Panc1 (cell line): ENCODE data around the gene SIK3. TPM values are rescaled to one million over a fixed set of nuclear protein-coding genes. Genes with fewer than 3 reads are reported as not detected.

Source experiments
- ATAC-seq: fragments of 200-7000 bp; cut with Tn5 transposase; 2 replicates; pipeline ENCODE4 v1.9.1; 2020; ENCODE audit warnings: mild to moderate bottlenecking, moderate library complexity
- BruUV-seq: library from RNA; stranded (reverse); fragments of 400-500 nt; replicated peaks from 2 replicates; lab custom pipeline; 2021; lab: Mats Ljungman, UMichigan
- CTCF ChIA-PET: fragments of 300-600 bp; sonication (Branson Sonifier 250); formaldehyde crosslinking; loops from one replicate; lab custom pipeline; 2022; ENCODE audit warnings: antibody characterized with exemption; lab: Charles Lee
- POLR2A ChIA-PET: fragments of 300-600 bp; sonication (Branson Sonifier 250); formaldehyde crosslinking; loops from one replicate; lab custom pipeline; 2022; ENCODE audit warnings: antibody characterized with exemption; lab: Charles Lee
- DNase-seq: peaks from one replicate; pipeline ENCODE4 v3.0.0-alpha.2; 2010; ENCODE audit warnings: low read depth, low spot score
- H3K27ac ChIP-seq: 2 replicates; pipeline ENCODE4 v1.5.1; 2011; ENCODE audit warnings: mild to moderate bottlenecking, low read length, inconsistent platforms
- H3K27me3 ChIP-seq: fragments of 200-500 bp; sonication (Bioruptor generic); 2 replicates; pipeline ENCODE4 v1.6.0; 2014; ENCODE audit warnings: low read length, inconsistent platforms; ENCODE audit not compliant: control insufficient read depth, insufficient read depth
- H3K36me3 ChIP-seq: fragments of 200-500 bp; sonication (Bioruptor generic); 2 replicates; pipeline ENCODE4 v1.5.1; 2014; ENCODE audit warnings: inconsistent platforms, mild to moderate bottlenecking, low read length, moderate library complexity; ENCODE audit not compliant: control insufficient read depth, insufficient read depth
- H3K4me1 ChIP-seq: 2 replicates; pipeline ENCODE4 v1.5.1; 2011; ENCODE audit warnings: inconsistent platforms, mild to moderate bottlenecking, low read length, moderate library complexity; ENCODE audit not compliant: control insufficient read depth, insufficient read depth
- H3K4me3 ChIP-seq, 2 experiments: 2 replicates each; pipeline ENCODE4 v1.5.1; 2011 to 2012; ENCODE audit warnings: low read depth in 2 of 2, low read length in 2 of 2, mild to moderate bottlenecking in 2 of 2, inconsistent platforms in 1 of 2, moderate library complexity in 1 of 2
- H3K9me3 ChIP-seq: fragments of 200-500 bp; sonication (Bioruptor generic); 2 replicates; pipeline ENCODE4 v1.5.1; 2014; ENCODE audit warnings: low read depth, mild to moderate bottlenecking, inconsistent platforms, low read length, moderate library complexity; ENCODE audit not compliant: control insufficient read depth, insufficient read depth
- CTCF ChIP-seq: fragments of 450-650 bp; IDR thresholded peaks from 2 replicates; pipeline ENCODE4 v1.5.1; 2017; ENCODE audit warnings: mild to moderate bottlenecking
- POLR2AphosphoS5 ChIP-seq: IDR thresholded peaks from 2 replicates; pipeline ENCODE4 v1.6.1; 2012; ENCODE audit warnings: mild to moderate bottlenecking, low read depth, low read length, moderate library complexity
- REST ChIP-seq, 2 experiments: IDR thresholded peaks; 2 replicates each; pipeline ENCODE4 v1.6.1; 2011 to 2012; ENCODE audit warnings: low read depth in 2 of 2, control low read depth in 1 of 2, low read length in 1 of 2, mild to moderate bottlenecking in 1 of 2, moderate library complexity in 1 of 2; ENCODE audit not compliant: insufficient read depth in 1 of 2
- SIN3A ChIP-seq: IDR thresholded peaks from 2 replicates; pipeline ENCODE4 v1.6.1; 2012; ENCODE audit warnings: low read depth, mild to moderate bottlenecking, low read length, moderate library complexity, borderline replicate concordance; ENCODE audit not compliant: insufficient read depth
- TCF7L2 ChIP-seq: IDR thresholded peaks from 2 replicates; pipeline ENCODE4 v1.6.1; 2011; ENCODE audit warnings: mild to moderate bottlenecking, low read depth, low read length, inconsistent platforms
- in situ Hi-C: cut with HindIII; loops from 2 replicates; pipeline ENCODE4 v1.10.0; 2016; ENCODE audit warnings: low sequenced_read_pairs, low pct_unique_long_range_greater_than_20kb
- intact Hi-C: fragments of 100-400 bp; cut with micrococcal nuclease; formaldehyde crosslinking; loops from one replicate; pipeline ENCODE4 v1.10.0; 2022; ENCODE audit not compliant: unreplicated experiment
- total RNA-seq: library from RNA; stranded (reverse); gene quantifications from one replicate; pipeline ENCODE4 v1.2.1, GENCODE V29; 2021; ENCODE audit not compliant: unreplicated experiment

Gene SIK3
- total RNA-seq, 1 experiment from 2014 or later: 39.7 TPM

DNA sequence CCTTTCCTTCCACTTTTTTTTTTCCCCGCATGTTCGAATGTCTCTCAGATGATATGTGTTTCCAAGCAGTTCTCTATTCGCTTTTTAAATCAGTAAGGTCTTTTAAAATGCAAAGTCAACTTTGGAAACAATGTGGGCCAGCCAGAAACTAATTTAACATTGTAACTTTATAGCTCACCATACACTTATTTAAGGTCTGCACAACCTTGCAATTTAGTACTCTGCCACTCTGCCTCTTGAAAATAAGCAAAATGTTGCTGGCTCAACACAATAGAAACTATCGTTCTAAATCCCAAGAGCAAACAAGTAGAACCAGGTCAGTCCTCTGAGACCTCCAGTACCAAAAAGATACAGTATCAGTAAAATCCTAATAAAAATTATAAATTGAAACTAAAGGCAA, 109.0 kb downstream of the SIK3 start:
- ChIA-PET CTCF (no interaction called here), POLR2A (interaction anchor here (0.7 kb wide), 1 partner anchor 246 kb away, joined by 4 read pairs; no protein-coding TSS in a partner anchor)
- Histone ChIP-seq H3K27me3 (no peaks in the 10 kb centered on the region), H3K4me1 (peaks cover 22% of the 10 kb centered on the region), H3K4me3 (no peak overlapping the region), H3K36me3 (no peaks in the 10 kb centered on the region), H3K9me3 (no peaks in the 10 kb centered on the region), H3K27ac (no peak overlapping the region)
- DNase-seq: no peak
- no peak for ATAC-seq
- intact Hi-C loops: no loop called here
- in situ Hi-C loops: no loop called here
- TF ChIP-seq SIN3A (no peak), REST (IDR thresholded peaks at IDR 0.05; ENCODE audit: insufficient read depth in 1 of 2, low read depth in 2 of 2, low read length in 1 of 2) (no peak), TCF7L2 (no peak), POLR2AphosphoS5 (no peak), CTCF (no peak)
- no TSS peak for BruUV-seq

DNA sequence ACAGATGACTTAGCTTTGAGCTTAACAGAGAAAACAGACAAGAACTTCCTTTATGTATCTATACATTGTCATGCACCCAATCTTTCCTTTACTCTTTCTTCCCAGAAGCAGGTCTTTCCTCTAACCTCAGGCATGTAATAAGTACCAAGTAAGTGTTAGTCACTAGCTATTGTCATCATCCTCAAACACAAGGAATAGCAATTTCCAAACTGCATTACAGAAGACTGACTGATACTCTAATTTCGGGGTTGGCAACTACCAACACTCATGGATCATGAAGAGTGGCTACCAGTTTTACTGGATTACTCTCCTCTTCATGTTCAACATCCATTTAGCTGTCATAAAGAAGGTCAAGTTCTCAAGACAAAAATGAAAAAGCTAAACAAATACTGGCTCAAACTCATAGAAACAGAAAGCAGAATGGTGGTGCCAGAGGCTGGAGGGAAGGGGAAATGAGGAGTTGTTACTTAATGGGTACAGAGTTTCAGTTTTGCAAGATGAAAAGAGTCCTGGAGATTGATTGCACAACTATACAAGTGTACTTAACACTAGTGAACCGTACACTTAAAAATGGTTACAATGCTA, 111.6 kb downstream of the SIK3 start:
- CTCF ChIA-PET: no interaction called here

More for the DNA sequence above, 111.6 kb downstream of the SIK3 start:
- Histone ChIP-seq H3K36me3 (no peaks in the 10 kb centered on the region), H3K4me3 (no peak overlapping the region), H3K27ac (no peak overlapping the region), H3K9me3 (no peaks in the 10 kb centered on the region), H3K4me1 (peaks cover 22% of the 10 kb centered on the region), H3K27me3 (no peaks in the 10 kb centered on the region)
- DNase-seq: peak; percentile 70
- TF ChIP-seq CTCF: no peak
- no peak for TF ChIP-seq REST (IDR thresholded peaks at IDR 0.05; ENCODE audit: insufficient read depth in 1 of 2, low read depth in 2 of 2, low read length in 1 of 2)
- no peak for TF ChIP-seq POLR2AphosphoS5
- no peak for TF ChIP-seq TCF7L2
- TF ChIP-seq SIN3A: no peak
- peak; percentile 72; the same call in 1 of the 2 replicates for ATAC-seq
- POLR2A ChIA-PET: interaction anchor here (0.5 kb wide), 1 partner anchor 33 kb away, joined by 3 read pairs; no protein-coding TSS in a partner anchor
- intact Hi-C loops: no loop called here
- BruUV-seq: no TSS peak
- in situ Hi-C loops: no loop called here
